Fibroblast of pulmonary artery (primary cell): ENCODE measurements around the gene C1orf50.

Source experiments
- DNase-seq: peaks from one replicate; pipeline ENCODE4 v3.0.0-alpha.2; 2010; ENCODE audit warnings: low read depth
- H3K4me3 ChIP-seq: replicated peaks from 2 replicates; pipeline ENCODE4 v1.5.1; 2011; ENCODE audit warnings: low read depth, mild to moderate bottlenecking, control low read depth, low read length, moderate library complexity
- TF ChIP-seq, protein P1 (sequence below): IDR thresholded peaks from 2 replicates; pipeline ENCODE4 v1.5.1; 2011; ENCODE audit warnings: mild to moderate bottlenecking, control low read depth, low read length, inconsistent platforms; ENCODE audit errors: missing control alignments

The C1orf50 gene

DNA sequence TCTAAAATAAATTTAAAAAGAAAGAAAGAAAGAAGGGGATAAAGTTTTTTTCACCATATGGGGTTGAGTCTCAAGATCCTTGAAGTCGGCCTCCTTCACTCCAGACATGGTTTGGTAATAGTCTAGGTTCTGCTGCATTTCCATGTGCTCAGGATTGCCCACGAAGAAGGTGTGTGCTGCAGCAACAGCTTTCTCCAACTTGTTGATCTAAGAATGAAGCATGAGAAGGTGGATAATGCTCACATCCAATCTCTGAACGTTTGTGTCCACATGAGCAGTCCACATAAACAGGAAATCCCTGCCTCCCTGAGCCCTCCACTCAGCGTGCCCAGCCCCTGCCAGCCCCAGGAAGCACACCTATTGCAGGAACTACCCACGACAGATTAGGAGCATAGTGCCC is 4.8 kb upstream of the C1orf50 start:
- no peak overlapping the region for H3K4me3 ChIP-seq
- TF ChIP-seq, protein P1, sequence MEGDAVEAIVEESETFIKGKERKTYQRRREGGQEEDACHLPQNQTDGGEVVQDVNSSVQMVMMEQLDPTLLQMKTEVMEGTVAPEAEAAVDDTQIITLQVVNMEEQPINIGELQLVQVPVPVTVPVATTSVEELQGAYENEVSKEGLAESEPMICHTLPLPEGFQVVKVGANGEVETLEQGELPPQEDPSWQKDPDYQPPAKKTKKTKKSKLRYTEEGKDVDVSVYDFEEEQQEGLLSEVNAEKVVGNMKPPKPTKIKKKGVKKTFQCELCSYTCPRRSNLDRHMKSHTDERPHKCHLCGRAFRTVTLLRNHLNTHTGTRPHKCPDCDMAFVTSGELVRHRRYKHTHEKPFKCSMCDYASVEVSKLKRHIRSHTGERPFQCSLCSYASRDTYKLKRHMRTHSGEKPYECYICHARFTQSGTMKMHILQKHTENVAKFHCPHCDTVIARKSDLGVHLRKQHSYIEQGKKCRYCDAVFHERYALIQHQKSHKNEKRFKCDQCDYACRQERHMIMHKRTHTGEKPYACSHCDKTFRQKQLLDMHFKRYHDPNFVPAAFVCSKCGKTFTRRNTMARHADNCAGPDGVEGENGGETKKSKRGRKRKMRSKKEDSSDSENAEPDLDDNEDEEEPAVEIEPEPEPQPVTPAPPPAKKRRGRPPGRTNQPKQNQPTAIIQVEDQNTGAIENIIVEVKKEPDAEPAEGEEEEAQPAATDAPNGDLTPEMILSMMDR = no peak

DNA sequence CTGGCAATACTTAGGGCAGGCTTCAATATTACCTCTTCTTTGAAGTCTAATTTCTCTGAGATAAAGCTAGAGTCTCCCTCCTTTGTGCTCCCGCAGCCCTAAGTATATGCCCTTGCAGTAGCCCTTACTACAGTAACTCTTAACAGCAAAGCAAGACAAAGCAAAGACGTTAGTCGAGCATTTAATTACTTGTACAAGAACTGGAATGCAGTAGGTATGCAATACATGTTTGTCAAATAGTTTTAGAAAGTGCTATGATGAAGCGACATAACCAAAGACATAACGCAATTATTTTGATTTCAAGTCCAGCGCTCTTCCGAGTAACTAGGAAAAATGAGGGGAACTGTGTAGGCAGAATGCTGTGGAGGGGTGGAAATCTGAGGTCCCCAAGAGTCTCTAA is 1.8 kb upstream of the C1orf50 start:
- peak; percentile 26 for DNase-seq
- H3K4me3 ChIP-seq = peak overlapping the region; percentile 94
- TF ChIP-seq, protein P1 = no peak

More for the DNA sequence above, 4.8 kb upstream of the C1orf50 start:
- DNase-seq = no peak

- TF ChIP-seq, protein P1 = peak; percentile 60
- H3K4me3 ChIP-seq = peak overlapping the region; percentile 94
- DNase-seq = peak; percentile 80
Observed at GRCh38 chr1:42765832-42766740, 963 bp upstream of the C1orf50 start.

DNA sequence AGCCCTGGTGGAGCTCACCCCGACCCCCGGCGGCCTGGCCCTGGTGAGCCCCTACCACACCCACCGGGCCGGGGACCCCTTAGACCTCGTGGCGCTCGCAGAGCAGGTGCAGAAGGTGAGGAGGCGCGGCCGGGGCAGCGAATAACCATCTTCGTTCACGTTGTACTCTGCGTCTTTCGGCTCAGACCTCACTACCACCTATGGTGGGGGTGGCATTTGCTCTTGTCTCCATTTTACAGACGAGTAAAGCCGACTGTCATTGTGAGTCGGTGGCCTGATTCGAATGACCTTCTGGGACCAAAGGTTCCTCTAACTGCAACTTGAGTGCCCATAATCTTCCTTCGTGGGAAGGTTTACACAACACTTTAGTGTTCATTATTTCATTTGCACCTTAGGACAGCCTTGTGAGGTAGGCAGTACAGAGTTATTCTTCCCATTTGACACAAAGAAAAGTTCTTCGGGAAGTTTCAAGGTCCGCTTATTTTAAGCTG is 506 bp downstream of the C1orf50 start:
- DNase-seq = no peak
- H3K4me3 ChIP-seq = peak overlapping the region; percentile 94
- TF ChIP-seq, protein P1 = no peak

GRCh38 chr1:42768172-42768571 is 1.1 kb downstream of the C1orf50 start:
- peak overlapping the region; percentile 94 for H3K4me3 ChIP-seq

GRCh38 chr1:42769811-42770210 is 2.8 kb downstream of the C1orf50 start:
- H3K4me3 ChIP-seq = no peak overlapping the region
- DNase-seq = no peak
- TF ChIP-seq, protein P1 = no peak

More at GRCh38 chr1:42768172-42768571, 1.1 kb downstream of the C1orf50 start:
- TF ChIP-seq, protein P1 = no peak
- DNase-seq = no peak
